Activated T-helper 1 cell treated with anti-CD3 and anti-CD28 coated beads, Interleukin-12 subunit alpha, Interleukin-12 subunit beta, Interleukin-2, Interleukin-4 antibody, amounts not matched to agents 30 ng/mL and 10 ng/mL and 1 ng/mL, durations not matched to agents 14 hours and 24 hours and 36 hours (primary cell): Measurements from ENCODE around the gene MBOAT7. TPM values are rescaled to one million over a fixed set of nuclear protein-coding genes. Genes with fewer than 3 reads are reported as not detected.

Experiments used
- DNase-seq: peaks from one replicate; pipeline ENCODE4 v3.0.0; 2021; ENCODE audit warnings: low spot score
- H3K27ac Mint-ChIP-seq: one replicate; pipeline ENCODE4 v1.8.0; 2021; ENCODE audit warnings: mild to moderate bottlenecking, mixed read lengths
- H3K27me3 Mint-ChIP-seq: one replicate; pipeline ENCODE4 v1.8.0; 2022; ENCODE audit warnings: mild to moderate bottlenecking, moderate library complexity, mixed read lengths; ENCODE audit not compliant: insufficient read depth
- H3K36me3 Mint-ChIP-seq: one replicate; pipeline ENCODE4 v1.8.0; 2021; ENCODE audit warnings: low read depth, mixed read lengths
- H3K4me1 Mint-ChIP-seq: one replicate; pipeline ENCODE4 v1.8.0; 2021; ENCODE audit warnings: low read depth, mixed read lengths
- H3K4me3 Mint-ChIP-seq: one replicate; pipeline ENCODE4 v1.8.0; 2021; ENCODE audit warnings: mild to moderate bottlenecking, moderate library complexity, mixed read lengths
- H3K9me3 Mint-ChIP-seq: one replicate; pipeline ENCODE4 v1.8.0; 2021; ENCODE audit warnings: mixed read lengths
- intact Hi-C: fragments of 100-400 bp; cut with micrococcal nuclease; formaldehyde crosslinking; loops from one replicate; pipeline ENCODE4 v1.15.1; 2024
- total RNA-seq: library from RNA; stranded (reverse); gene quantifications from 2 replicates; pipeline ENCODE4 v1.2.3, GENCODE V29; 2022

The MBOAT7 gene
- total RNA-seq, 1 donor from 2014 or later, result 263 TPM

DNA sequence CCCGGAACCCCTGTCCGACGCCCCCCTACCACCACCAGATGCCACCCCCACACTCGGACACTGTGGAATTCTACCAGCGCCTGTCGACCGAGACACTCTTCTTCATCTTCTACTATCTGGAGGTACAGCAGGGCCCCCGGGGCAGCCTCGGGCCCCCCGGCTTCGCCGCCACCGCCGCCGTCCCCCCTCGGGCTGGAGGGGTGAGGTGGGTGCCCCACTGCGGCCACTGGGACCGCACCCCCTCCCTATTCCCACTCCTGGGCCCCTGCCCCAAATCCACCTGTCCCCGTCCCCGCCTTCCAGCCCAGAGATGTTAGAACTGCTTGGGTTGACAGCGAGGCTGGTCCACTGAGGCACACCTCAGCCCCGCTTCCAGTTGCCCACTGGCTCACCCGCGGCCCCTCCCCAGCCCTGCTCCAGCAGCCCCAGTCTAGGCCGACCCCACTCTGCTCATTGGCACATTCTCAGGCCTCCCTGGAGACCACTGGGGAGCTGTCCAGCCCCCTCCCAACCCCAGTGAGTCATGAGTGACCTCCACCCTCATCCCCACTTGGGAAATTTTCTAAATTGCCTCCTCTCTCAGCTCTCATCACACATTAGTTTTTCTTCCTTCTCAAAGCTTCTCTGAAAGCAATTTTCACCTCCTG, 36.4 kb downstream of the MBOAT7 start:
- Mint-ChIP-seq H3K4me3 (no peak overlapping the region), H3K4me1 (peaks cover 15% of the 10 kb centered on the region), H3K27me3 (no peaks in the 10 kb centered on the region), H3K36me3 (peaks cover 51% of the 10 kb centered on the region), H3K27ac (no peak overlapping the region), H3K9me3 (no peaks in the 10 kb centered on the region)
- intact Hi-C loops, result no loop called here
- no peak for DNase-seq

DNA sequence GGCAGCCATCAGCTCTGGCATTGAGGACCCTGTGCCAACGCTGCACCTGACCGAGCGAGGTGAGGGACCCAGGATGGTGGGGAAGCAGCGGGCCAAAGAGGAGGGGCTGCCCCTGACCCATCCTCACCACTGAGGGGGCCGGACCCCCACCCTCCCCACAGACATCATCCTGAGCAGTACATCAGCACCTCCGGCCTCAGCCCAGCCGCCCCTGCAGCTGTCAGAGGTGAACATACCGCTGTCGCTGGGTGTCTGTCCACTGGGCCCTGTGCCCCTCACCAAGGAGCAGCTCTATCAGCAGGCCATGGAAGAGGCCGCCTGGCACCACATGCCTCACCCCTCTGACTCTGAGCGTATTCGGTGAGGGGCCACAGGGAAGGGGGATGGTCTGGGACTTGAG, 37.1 kb downstream of the MBOAT7 start:
- peaks cover 54% of the 10 kb centered on the region for H3K36me3 Mint-ChIP-seq
- peaks cover 15% of the 10 kb centered on the region for H3K4me1 Mint-ChIP-seq
- H3K9me3 Mint-ChIP-seq, result no peaks in the 10 kb centered on the region
- no peak for DNase-seq
- no peak overlapping the region for H3K4me3 Mint-ChIP-seq
- intact Hi-C loops, result no loop called here
- no peaks in the 10 kb centered on the region for H3K27me3 Mint-ChIP-seq
- H3K27ac Mint-ChIP-seq, result no peak overlapping the region

DNA sequence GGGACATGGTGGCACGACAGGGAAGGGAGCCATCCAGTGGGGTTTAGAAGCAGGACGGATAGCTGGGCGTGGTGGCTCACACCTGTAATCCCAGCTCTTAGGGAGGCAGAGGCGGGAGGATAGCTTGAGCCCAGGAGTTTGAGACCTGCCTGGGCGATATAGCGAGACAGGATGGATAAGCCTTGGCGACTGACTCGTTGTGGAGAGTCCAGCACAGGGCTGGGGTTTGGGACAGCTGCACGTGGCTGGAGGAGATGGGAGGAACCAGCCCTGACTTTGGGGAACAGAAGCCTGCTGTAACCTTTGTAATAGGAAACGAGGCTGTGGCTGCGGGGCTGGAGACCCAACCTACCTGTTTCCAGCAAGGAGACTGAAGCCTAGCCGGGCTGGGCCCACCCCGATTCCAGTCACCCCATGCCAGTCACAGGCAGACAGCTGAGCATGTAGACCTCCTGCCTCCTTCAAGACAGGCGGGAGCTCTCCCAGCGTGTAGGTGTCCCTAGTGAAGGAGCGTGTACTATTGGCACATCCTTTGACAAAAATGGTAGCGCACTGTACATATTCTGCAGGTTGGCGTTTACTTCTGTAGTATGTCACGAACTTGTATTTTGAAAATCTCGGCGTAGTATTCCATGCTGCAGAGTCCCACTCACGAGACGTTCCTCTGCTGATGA, 37.9 kb downstream of the MBOAT7 start:
- peaks cover 15% of the 10 kb centered on the region for H3K4me1 Mint-ChIP-seq
- H3K4me3 Mint-ChIP-seq, result no peak overlapping the region
- H3K27me3 Mint-ChIP-seq, result no peaks in the 10 kb centered on the region
- intact Hi-C loops, result no loop called here
- no peaks in the 10 kb centered on the region for H3K9me3 Mint-ChIP-seq
- peaks cover 56% of the 10 kb centered on the region for H3K36me3 Mint-ChIP-seq
- DNase-seq, result no peak
- H3K27ac Mint-ChIP-seq, result peak overlapping the region; percentile 44

DNA sequence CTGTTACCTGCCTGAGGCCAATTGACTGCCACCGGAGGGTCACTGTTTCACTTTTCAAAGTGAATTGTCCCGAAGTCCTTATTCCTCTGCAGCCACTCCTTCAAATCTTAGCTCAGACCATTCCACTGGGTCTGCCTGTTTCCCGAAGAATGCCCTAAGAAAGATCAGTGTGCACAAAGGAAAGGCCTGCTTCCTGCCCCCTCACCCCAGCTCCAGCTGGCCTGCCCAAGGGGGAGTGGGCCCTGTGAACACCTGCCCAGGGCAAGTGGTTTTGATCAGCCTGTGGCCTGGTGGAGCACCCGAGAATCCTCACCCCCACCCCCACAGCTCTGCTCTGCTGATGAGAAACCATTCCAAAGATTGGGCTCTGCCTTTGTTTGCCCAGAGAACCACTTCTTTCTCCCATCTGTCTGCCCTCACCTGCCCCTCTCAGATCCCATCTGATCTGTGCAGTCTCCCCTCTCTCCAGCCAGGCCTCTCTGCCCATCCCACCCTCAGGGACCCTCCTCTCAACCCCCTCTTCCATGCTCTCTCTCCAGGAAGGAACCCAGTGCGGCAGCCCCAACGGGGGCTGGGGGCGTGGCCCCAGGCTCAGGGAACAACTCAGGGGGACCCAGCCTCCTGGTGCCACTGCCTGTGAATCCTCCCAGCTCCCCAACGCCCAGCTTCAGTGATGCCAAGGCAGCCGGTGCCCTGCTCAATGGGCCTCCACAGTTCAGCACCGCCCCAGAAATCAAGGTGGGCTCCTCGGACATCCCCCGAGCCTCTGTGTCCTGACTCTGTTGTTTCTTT, 40.2 kb downstream of the MBOAT7 start:
- Mint-ChIP-seq H3K9me3 (no peaks in the 10 kb centered on the region), H3K4me3 (no peak overlapping the region), H3K36me3 (peaks cover 58% of the 10 kb centered on the region), H3K4me1 (peaks cover 5% of the 10 kb centered on the region), H3K27me3 (no peaks in the 10 kb centered on the region), H3K27ac (no peak overlapping the region)
- intact Hi-C loops, result no loop called here
- no peak for DNase-seq

DNA sequence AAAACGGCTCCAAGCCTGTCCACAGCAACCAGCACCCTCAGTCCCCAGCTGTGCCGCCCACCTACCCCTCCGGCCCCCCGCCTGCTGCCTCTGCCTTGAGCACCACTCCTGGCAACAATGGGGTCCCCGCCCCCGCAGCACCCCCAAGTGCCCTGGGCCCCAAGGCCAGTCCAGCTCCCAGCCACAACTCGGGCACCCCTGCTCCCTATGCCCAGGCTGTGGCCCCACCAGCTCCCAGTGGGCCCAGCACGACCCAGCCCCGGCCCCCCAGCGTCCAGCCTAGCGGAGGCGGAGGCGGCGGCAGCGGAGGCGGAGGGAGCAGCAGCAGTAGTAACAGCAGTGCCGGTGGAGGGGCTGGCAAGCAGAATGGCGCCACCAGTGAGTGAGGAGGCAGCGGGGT, 41.2 kb downstream of the MBOAT7 start:
- Mint-ChIP-seq H3K27ac (no peak overlapping the region), H3K27me3 (no peaks in the 10 kb centered on the region), H3K36me3 (peaks cover 58% of the 10 kb centered on the region), H3K4me3 (no peak overlapping the region), H3K4me1 (no peaks in the 10 kb centered on the region), H3K9me3 (no peaks in the 10 kb centered on the region)
- intact Hi-C loops, result no loop called here
- DNase-seq, result no peak

DNA sequence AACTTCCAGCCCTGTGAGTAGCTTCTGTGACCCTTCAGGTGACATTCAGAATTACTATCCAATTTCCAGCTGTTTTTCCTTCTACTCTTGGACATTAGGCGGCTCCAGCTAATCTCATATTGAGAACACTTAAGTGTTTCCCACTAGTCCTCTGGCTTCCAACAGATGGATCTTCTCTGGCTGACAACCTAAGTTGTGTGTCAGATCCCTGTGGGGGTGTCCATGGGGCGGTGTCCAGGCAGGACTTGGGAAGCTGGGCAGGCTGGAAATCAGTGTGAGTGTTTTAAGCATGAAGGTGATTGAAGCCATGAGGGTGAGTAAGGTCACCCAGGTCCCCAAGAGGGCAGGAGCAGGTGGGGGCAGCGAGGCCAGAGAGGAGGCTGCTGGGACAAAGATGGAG, 41.7 kb downstream of the MBOAT7 start:
- Mint-ChIP-seq H3K4me3 (no peak overlapping the region), H3K4me1 (no peaks in the 10 kb centered on the region), H3K27ac (no peak overlapping the region), H3K9me3 (no peaks in the 10 kb centered on the region), H3K27me3 (no peaks in the 10 kb centered on the region), H3K36me3 (peaks cover 60% of the 10 kb centered on the region)
- intact Hi-C loops, result no loop called here
- DNase-seq, result no peak

DNA sequence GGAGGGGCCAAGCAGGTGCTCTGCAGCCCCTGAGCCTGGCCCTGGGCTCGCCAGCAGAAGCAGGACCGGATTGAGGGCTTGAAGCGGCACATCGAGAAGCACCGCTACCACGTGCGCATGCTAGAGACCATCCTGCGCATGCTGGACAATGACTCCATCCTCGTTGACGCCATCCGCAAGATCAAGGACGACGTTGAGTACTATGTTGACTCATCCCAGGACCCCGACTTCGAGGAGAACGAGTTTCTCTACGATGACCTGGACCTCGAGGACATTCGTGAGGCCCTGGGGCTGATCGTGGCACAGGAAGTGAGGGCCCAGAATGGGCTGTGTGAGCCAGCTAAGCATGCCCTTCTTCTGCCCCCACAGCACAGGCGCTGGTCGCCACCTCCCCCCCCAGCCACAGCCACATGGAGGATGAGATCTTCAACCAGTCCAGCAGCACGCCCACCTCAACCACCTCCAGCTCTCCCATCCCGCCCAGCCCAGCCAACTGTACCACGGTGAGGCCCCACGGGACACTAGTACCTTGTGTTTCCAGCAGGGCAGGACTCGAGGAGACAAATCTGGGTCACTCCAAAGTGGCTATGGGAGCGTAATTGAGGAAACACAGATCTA, 43.7 kb downstream of the MBOAT7 start:
- peaks cover 58% of the 10 kb centered on the region for H3K36me3 Mint-ChIP-seq
- intact Hi-C loops, result no loop called here
- H3K27ac Mint-ChIP-seq, result no peak overlapping the region
- no peaks in the 10 kb centered on the region for H3K9me3 Mint-ChIP-seq
- DNase-seq, result no peak
- peaks cover 11% of the 10 kb centered on the region for H3K4me1 Mint-ChIP-seq
- no peaks in the 10 kb centered on the region for H3K27me3 Mint-ChIP-seq
- no peak overlapping the region for H3K4me3 Mint-ChIP-seq

DNA sequence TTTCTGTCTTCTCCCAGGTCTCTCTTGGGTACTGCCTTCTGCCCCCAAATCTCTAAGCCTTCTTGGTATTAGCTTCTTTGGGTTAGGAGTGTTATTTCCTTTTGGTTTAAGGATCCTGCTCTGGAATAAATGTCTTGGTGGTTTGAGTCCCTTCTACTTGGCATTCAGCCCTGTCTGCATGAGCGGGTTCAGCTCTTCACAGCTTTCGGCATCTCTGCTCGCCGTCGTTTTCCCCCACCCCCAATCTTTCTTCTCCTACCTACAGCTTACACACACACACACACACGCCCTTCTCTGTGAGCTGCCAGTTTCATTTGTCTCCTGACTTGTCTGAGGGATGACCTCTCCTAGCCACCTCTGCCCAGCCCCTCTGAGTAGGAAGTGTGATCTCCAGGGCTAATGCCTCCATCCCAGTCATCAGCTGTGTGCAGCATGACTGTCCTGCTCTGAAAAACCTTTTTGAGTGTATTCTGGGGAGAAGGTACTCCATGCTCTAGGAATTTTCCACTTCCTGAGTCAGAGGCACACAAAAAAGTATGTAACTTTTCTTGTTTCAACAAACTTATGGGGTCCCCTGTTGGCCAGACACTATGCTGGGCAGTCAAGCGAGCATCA, 47.1 kb downstream of the MBOAT7 start:
- Mint-ChIP-seq H3K4me1 (peaks cover 28% of the 10 kb centered on the region), H3K27ac (peak overlapping the region; percentile 9), H3K36me3 (peaks cover 45% of the 10 kb centered on the region), H3K9me3 (no peaks in the 10 kb centered on the region), H3K27me3 (no peaks in the 10 kb centered on the region), H3K4me3 (no peak overlapping the region)
- intact Hi-C loops, result no loop called here
- no peak for DNase-seq

DNA sequence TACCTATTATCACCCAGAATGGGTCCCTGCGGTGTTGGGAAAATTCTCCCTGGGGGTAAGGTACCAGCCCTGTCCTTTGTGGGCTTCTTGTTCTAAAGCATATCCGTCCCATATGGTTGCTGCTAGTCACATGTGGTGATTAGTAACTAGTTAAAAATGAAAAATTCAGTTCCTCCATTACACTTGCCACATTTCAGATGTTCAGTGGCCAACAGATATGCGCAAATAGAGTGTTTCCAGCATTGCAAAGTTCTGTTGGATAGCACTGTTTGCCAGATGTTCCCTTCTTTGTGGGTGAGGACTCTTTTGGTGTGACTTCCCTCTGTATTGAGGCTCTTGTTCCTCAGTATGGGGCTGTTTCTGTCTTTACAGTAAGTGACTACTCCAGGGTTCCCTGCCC, 48.0 kb downstream of the MBOAT7 start:
- H3K27ac Mint-ChIP-seq, result no peak overlapping the region
- no peaks in the 10 kb centered on the region for H3K9me3 Mint-ChIP-seq
- no peaks in the 10 kb centered on the region for H3K27me3 Mint-ChIP-seq
- H3K36me3 Mint-ChIP-seq, result peaks cover 36% of the 10 kb centered on the region
- intact Hi-C loops, result no loop called here
- no peak for DNase-seq
- H3K4me1 Mint-ChIP-seq, result peaks cover 35% of the 10 kb centered on the region
- H3K4me3 Mint-ChIP-seq, result no peak overlapping the region

DNA sequence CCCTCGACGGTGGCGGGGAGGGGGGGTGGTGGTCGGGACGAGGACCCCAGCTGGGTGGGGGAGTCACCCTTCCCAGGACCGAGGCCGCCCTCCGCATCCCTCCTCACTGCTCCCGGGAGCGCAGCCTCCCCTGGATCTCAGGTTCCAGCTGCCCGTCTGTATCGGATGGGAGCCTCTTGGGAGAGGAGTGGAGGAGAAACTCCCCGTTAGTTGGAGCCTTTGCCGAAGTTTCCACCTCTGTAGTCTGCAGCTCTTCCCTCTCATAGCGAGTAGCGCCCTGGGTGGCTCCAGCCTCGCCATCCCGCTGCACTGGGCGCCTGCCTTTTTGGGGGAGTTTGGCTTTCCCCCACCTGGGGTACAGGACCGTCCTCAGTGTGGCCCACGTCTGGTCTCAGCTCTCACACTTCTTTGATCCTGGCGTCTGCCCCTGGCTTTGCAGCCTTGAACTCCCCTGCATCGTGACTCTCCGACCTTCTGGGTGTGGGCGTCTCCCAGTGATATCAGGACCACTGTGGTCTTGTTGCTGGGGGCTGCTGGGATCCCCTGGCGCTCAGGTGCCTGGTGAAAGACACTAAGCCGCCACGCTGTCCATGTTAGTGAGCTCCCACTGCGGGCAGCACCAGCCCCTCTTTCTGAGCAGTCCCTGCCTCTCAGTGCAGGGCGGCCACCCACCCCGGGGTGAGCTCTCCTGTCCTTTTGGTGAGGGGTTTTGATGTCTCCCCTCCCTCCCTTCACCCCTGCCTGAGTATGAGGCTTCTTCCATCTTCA, 50.7 kb downstream of the MBOAT7 start:
- H3K36me3 Mint-ChIP-seq, result peaks cover 20% of the 10 kb centered on the region
- no peaks in the 10 kb centered on the region for H3K9me3 Mint-ChIP-seq
- peak overlapping the region; percentile 92 for H3K27ac Mint-ChIP-seq
- intact Hi-C loops, result loop anchor here (10.0 kb wide), 1 partner anchor 1516 kb away; the partner anchor contains the start of gene U2AF2
- no peak for DNase-seq
- peaks cover 42% of the 10 kb centered on the region for H3K4me1 Mint-ChIP-seq
- no peaks in the 10 kb centered on the region for H3K27me3 Mint-ChIP-seq
- H3K4me3 Mint-ChIP-seq, result peak overlapping the region; percentile 93

DNA sequence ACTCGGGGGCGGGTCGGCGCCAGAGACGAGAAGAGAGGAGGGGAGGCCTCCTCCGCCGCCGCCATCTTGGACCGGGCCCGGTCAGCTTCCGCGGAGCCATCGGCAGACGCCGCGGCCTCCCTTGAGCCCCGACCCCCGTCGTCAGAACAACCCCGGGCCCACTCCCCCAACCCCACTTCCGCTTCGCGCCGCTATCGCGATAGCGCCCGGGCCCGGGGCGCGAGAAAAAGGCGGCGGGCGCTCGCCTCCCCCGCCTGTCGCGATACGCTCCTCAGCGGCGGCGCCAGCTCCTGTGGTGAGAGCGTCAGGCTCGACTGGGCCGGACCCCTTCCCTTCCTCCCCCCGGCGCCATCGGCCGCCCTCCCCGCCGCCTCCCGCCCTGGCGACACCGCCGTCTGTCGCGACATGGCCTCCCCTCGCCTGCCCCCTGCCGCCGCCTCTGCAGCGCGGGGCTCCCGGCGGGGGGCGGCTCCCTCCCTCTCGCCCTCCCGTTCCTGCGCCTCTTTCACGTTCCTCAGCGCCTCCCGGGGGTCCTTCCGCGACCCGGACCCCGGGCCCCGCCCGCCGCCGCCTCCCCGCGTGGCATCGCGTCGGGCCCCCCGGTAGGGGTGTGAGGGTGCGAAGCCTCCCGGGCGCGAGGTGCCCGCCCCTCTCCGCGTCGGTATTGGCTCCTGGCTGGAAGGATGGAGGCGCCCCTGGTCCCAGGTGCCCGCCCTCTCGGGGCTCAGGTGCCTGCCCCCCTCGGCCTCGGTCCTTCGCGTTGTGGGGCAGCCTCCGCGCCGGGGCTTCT, 51.5 kb downstream of the MBOAT7 start, which contains the start of gene CNOT3:
TSS of gene CNOT3 (plus strand) at position 64 of the 790 bp plus-strand sequence. CDS start 5,217 bp downstream, outside the sequence.
- peaks cover 42% of the 10 kb centered on the region for H3K4me1 Mint-ChIP-seq
- no peaks in the 10 kb centered on the region for H3K27me3 Mint-ChIP-seq
- H3K9me3 Mint-ChIP-seq, result no peaks in the 10 kb centered on the region
- intact Hi-C loops, result loop anchor here (1.0 to 10.0 kb wide), 12 partner anchors 21 to 1517 kb away; partner anchors contain the start of genes LENG1, LENG8, LENG9 and MYADM
- peak within 1 kb of the TSS; percentile 93 for H3K4me3 Mint-ChIP-seq
- no peak for DNase-seq
- H3K27ac Mint-ChIP-seq, result peak within 1 kb of the TSS; percentile 92
- peaks cover 14% of the 10 kb centered on the region for H3K36me3 Mint-ChIP-seq
